Pancreas (tissue), 10 donors: ENCODE results near the gene DOHH. TPM values are rescaled to one million over a fixed set of nuclear protein-coding genes. Genes with fewer than 3 reads are reported as not detected.

Source experiments
- ATAC-seq, 4 donors: fragments of 200-7000 bp; cut with Tn5 transposase; one replicate each; pipeline versions ENCODE4 v1.8.0 to v1.9.1; 2020; ENCODE audit warnings: mild to moderate bottlenecking in 4 of 4, moderate library complexity in 4 of 4
- DNase-seq, 6 donors: peaks; one replicate each; pipeline ENCODE4 v3.0.0-alpha.2; 2020
- FAIRE-seq: peaks from 2 replicates; lab custom pipeline; 2012; peaks lifted over from hg19 to GRCh38; lab: Jason Lieb, UNC
- H3K27ac ChIP-seq, 4 donors: fragments of 200-600 bp; sonication (generic); 1 replicate in 3 of 4; 2 replicates in 1 of 4; pipeline versions ENCODE4 v1.5.0 to v1.8.0; 2020
- H3K27me3 ChIP-seq, 4 donors: fragments of 200-600 bp; one replicate each; pipeline ENCODE4 v1.8.0; 2021
- H3K36me3 ChIP-seq, 3 donors: fragments of 200-600 bp; sonication (generic) in 1 of 3; one replicate each; pipeline versions ENCODE4 v1.5.0 to v1.8.0; 2020 to 2021
- H3K4me1 ChIP-seq, 3 donors: fragments of 200-600 bp; one replicate each; pipeline ENCODE4 v1.8.0; 2021
- H3K4me3 ChIP-seq, 4 donors: fragments of 200-600 bp; sonication (generic) in 2 of 4; one replicate each; pipeline versions ENCODE4 v1.5.0 to v1.8.0; 2020 to 2021
- H3K9me3 ChIP-seq, 4 donors: fragments of 200-600 bp; one replicate each; pipeline ENCODE4 v1.8.0; 2021
- CTCF ChIP-seq, 4 donors: fragments of 200-600 bp; sonication (generic) in 3 of 4; IDR thresholded peaks; one replicate each; pipeline versions ENCODE4 v1.5.0 to v1.8.0; 2021; ENCODE audit warnings: antibody characterized with exemption in 4 of 4
- WGBS, 2 donors: extraction: QIAGEN DNeasy Blood & Tissue Kit; methylation state at CpG; one replicate each; pipeline ENCODE4 v1.1.7; 2013; 5-methylcytosine and 5-hydroxymethylcytosine counted together
- intact Hi-C, 3 donors: fragments of 100-400 bp; cut with DNase I; formaldehyde crosslinking; loops; one replicate each; pipeline versions ENCODE4 v1.11.1 to v1.14.2; 2022
- polyA plus RNA-seq, 2 donors: library from polyadenylated mRNA; stranded (reverse); fragments of 200-250 nt; gene quantifications; one replicate each; pipeline ENCODE4 v1.2.3, GENCODE V29; 2013
- total RNA-seq, 6 donors: library from RNA; stranded (reverse); fragmentation: NEBNext Ultra II Directional in 4 of 6; extraction: Animal tissue kit (Norgen Biotek cat#: 25700) in 4 of 6; gene quantifications; one replicate each; pipeline versions ENCODE4 v1.2.1 to v1.2.4, GENCODE V29; 2021 to 2023
- donor health status: healthy with polysubstance abuse.
- donor health status: DM: no; HTN: no; CAD: no; lungs with moderate emphysema.
- donor health status: DM: no; HTN: no; CAD: no.
- donor health status: control.
- donor health status: control.
- donor health status: Bipolar disorder and iron deficiency.
- donor health status: DM: yes; HTN: yes; CAD: no.
- donor health status: DM: no; HTN: no; CAD: no.
- donor health status: DM: no; HTN: no; CAD: no.
- donor health status: DM: yes; HTN: yes; CAD: no.

DOHH gene
- total and polyA plus RNA-seq, 8 donors: 3.2 to 10.5 (median 5.0) TPM

DNA sequence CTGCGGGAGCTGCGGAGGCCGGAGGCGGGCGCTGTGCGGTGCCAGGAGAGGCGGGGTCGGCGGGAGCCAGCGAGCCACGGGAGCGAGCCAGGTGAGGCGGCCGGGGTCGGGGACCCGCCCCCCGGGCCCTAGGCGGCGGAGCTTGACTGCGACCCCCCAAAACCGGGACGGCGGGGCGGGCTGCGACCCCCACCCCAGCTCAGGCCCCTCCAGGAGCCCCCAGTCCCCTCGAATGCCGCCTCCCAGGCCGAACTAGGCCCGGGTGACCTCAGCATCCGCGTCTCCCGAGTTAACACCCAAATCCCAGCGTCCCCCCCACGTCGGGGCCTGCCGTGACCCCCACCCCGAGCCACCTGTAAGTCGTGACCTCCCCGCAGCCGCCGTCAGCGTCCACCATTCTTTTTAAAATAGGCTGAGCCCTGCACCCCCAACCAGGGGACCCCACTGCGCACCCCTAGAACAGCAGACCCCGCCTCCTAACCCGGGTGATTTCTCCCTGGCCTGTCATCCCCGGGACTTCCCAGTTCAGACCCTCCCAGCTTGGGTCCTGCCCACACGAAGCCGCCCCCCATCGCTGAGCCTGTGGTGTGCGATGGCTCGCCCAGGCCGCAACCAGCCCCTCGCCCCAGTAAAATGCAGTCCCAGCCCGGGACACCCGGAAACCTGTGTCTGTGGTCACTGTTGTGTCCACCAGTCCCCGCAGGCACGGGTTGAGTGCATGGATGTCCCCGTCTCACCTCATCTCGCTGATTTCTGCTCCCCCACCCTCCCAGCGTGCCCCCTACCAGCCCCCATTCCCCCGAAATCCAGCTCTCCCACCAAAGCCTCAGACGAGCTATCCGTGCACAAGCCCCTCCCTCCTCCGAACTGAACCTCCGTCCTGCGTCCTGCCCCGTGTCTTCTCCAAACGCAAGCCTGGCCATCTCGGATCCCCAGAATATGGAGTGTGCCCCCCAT is 6.2 kb upstream of the DOHH start:
- 1% methylated on average over 56 to 69 of the region's 69 CpGs for WGBS, 2 donors
- intact Hi-C loops: no loop called here
- H3K9me3 ChIP-seq: no peaks in the 10 kb centered on the region
- H3K27me3 ChIP-seq: no peaks in the 10 kb centered on the region
- no peaks in the 10 kb centered on the region for H3K36me3 ChIP-seq
- DNase-seq (peak in 4 of 6 donors; percentile 46 to 89 (median 58)), FAIRE-seq (no peak), ATAC-seq (peak in 3 of 4 donors; percentile 1 to 3 (median 2))
- H3K4me3 ChIP-seq: peak overlapping the region; percentile 84 to 98 (median 92)
- peak overlapping the region; percentile 51 to 75 (median 69) for H3K27ac ChIP-seq
- peaks cover 0 to 7% (median 0%) of the 10 kb centered on the region in 3 donors for H3K4me1 ChIP-seq
- no peak for TF ChIP-seq CTCF (IDR thresholded peaks at IDR 0.05)

- H3K27me3 ChIP-seq: no peaks in the 10 kb centered on the region
- H3K4me1 ChIP-seq: peaks cover 0 to 7% (median 0%) of the 10 kb centered on the region in 3 donors
- ATAC-seq (peak; percentile 92 to 95 (median 93)), FAIRE-seq (no peak), DNase-seq (peak; percentile 98 to 100 (median 100))
- H3K27ac ChIP-seq: peak within 1 kb of the TSS; percentile 66 to 92 (median 82)
- H3K4me3 ChIP-seq: peak within 1 kb of the TSS; percentile 84 to 98 (median 92)
- no peaks in the 10 kb centered on the region for H3K36me3 ChIP-seq
- intact Hi-C loops: no loop called here
- 0 to 1% methylated on average over 48 to 79 of the region's 79 CpGs for WGBS, 2 donors
- H3K9me3 ChIP-seq: no peaks in the 10 kb centered on the region
- no peak for TF ChIP-seq CTCF (IDR thresholded peaks at IDR 0.05)
Observed at GRCh38 chr19:3505598-3506383, 5.3 kb upstream of the DOHH start, which contains the start of gene FZR1. Gene FZR1 (plus strand): TSS chr19:3506311. CDS start chr19:3522990, 16,679 bp downstream.

DNA sequence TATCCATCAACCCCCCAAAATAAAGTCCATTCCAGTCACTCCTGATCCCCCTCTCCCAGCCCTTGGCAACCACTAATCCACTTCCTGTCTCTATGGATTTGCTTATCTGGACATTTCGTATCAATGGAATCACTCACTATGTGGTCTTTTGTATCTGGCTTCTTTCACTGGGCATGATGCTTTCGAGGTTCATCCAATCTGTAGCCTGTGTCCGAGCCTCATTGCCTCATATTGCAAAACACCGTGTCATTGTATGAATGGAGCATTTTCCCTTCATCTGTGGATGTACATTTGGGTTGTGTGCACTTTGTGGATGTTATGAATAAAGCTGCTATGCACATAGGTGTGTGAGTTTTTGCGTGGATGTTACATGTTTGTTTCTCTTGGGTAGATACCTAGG is 4.3 kb upstream of the DOHH start:
- ATAC-seq: no peak
- intact Hi-C loops: no loop called here
- H3K4me1 ChIP-seq: peaks cover 0 to 7% (median 0%) of the 10 kb centered on the region in 3 donors

GRCh38 chr19:3503036-3503572 is 2.6 kb upstream of the DOHH start:
- Histone ChIP-seq H3K27me3 (no peaks in the 10 kb centered on the region), H3K4me3 (no peak overlapping the region), H3K4me1 (peaks cover 0 to 14% (median 3%) of the 10 kb centered on the region in 3 donors), H3K27ac (no peak overlapping the region), H3K36me3 (no peaks in the 10 kb centered on the region), H3K9me3 (no peaks in the 10 kb centered on the region)
- no peak for ATAC-seq
- no peak for TF ChIP-seq CTCF (IDR thresholded peaks at IDR 0.05)
- FAIRE-seq: no peak
- DNase-seq: peak in 1 of 6 donors; percentile 51
- 70 to 79% methylated on average over 13 of the region's 13 CpGs for WGBS, 2 donors
- intact Hi-C loops: no loop called here

More for the DNA sequence above, 4.3 kb upstream of the DOHH start:
- Histone ChIP-seq H3K4me3 (no peak overlapping the region), H3K9me3 (no peaks in the 10 kb centered on the region), H3K36me3 (no peaks in the 10 kb centered on the region), H3K27ac (peak overlapping the region in 1 of 4 donors; percentile 92), H3K27me3 (no peaks in the 10 kb centered on the region)
- DNase-seq: no peak
- no peak for TF ChIP-seq CTCF (IDR thresholded peaks at IDR 0.05)
- no peak for FAIRE-seq
- WGBS, 2 donors: 77 to 82% methylated on average over 5 of the region's 5 CpGs
